ENCODE data around the gene PSMD1. TPM values are rescaled to one million over a fixed set of nuclear protein-coding genes. Genes with fewer than 3 reads are reported as not detected.
"Not testable (repeated sequence)": the region's sequence is repeated elsewhere in the genome, so short reads cannot be mapped to it uniquely, and the experiment has no call there.

The PSMD1 gene
- polyA plus RNA-seq (2013, experiment 1 of 2; ENCODE audit: insufficient read length) = 89.3 TPM
- polyA plus RNA-seq (2013, experiment 2 of 2; ENCODE audit: insufficient read length) = 94.7 TPM

- peak; percentile 94 for DNase-seq
Measured at GRCh38 chr2:231056453-231057416, at the start of gene PSMD1. Gene PSMD1, plus strand, starts transcription at chr2:231056867. Its CDS starts 159 bp downstream, at chr2:231057026.

- DNase-seq = no peak
Measured at GRCh38 chr2:231007286-231008098, 49.2 kb upstream of the PSMD1 start.

GRCh38 chr2:231008131-231008530, 48.5 kb upstream of the PSMD1 start:
- no peak for DNase-seq

GRCh38 chr2:231009236-231009919, 47.3 kb upstream of the PSMD1 start:
- DNase-seq = no peak

DNA sequence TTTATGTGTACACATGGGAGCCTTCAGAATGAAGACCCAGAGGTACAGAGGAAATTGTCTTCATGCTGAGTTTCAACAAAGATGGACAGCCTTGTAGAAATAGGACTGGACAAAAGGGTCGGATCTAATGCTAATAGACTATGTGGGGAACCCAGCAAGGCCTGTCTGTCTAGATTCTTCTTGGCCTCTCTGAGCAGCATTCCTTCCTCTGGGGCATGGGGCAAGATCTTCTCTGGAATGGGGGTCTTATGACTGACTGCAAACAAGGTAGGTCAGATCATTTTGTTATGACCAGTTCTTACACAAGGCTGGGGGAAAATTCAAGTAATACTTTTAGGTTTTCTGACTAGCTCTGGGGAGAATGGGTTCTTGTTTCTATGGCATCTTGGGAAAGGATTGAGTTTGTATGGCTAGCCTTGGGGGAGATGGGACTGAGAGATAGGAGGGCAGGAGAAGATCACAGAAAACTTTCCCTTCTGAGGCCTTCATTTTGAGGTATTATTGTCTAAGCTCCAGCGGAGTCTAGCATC, 46.4 kb upstream of the PSMD1 start:
- no peak for DNase-seq

GRCh38 chr2:231011526-231011925, 45.1 kb upstream of the PSMD1 start:
- no peak for DNase-seq

DNA sequence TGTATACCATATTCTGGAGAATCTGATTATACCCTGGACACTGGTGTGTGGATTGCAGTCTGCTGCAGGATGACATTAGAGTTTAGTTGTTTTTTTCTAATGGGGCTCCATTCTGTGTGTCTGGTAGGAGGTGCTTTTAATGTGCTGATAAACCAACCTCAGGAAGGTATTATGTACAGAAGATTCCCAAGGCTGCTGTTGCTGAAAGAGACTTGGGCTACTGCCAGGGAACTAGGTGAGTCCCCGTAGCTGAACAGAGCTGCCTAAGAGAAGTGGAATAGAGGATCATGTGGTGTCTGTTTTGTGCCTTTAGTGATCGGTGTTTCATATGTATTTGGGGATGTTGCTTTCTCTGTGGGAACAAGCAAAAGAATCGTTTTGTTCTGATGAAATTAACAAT, 44.2 kb upstream of the PSMD1 start:
- DNase-seq = no peak

DNA sequence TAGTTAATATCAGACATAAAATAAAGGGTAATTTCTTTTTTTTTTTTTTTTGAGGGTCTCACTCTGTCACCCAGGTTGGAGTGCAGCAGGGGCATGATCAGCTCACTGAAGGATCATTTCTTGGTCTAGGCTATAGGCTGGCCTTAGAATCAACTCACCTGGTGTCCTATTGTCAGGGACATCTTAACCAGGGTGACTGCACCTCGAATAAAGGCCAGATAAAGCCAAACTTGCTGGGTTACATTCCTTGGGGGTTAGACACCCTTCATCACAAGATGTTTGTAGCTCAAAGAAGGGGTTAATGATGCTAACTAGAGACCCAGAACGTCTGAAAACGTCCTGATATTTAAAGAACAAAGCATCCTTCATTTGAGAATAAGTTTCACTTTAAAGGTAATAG, 42.8 kb upstream of the PSMD1 start:
- DNase-seq = no peak

GRCh38 chr2:231015478-231015877, 41.2 kb upstream of the PSMD1 start:
- DNase-seq = no peak

DNA sequence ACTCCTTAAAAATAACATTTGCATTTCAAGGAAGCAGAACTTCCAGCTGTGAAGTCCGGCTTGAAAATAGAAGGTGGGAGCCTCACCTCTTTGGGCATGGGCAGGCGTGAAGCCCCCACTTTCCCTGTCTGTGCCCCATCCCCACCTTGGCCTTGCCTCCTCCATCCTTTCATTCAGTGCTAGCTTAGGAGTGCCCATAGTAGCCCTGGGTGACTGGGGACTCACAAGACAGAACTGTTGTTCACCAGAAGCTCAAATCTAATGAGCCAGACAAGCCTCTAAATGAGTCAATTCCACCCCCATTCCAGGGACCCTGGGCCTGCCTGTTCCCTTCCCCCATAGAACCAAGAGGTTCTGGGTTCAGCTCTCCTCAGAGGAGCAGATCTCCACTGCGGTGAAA, 40.7 kb upstream of the PSMD1 start:
- DNase-seq = no peak

GRCh38 chr2:231016566-231017230, 40.0 kb upstream of the PSMD1 start:
- no peak for DNase-seq

DNA sequence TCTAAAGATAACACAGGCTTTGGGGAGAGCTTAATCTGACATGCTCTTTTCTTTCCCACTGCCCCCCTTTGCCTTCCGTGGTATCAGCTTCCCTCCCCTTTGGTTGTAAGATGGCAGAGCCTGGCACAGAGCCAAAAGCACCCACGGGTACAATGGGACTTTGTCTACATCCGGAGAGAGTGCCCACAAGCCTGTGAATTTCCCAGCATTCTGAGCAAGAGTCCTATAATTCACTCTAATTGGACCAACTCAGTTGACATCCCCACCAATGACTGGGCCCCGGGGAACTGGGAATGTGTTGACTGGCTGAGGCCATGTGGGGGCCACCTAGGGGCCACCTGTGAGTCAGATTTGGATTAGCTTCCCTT, 39.5 kb upstream of the PSMD1 start:
- DNase-seq = no peak

DNA sequence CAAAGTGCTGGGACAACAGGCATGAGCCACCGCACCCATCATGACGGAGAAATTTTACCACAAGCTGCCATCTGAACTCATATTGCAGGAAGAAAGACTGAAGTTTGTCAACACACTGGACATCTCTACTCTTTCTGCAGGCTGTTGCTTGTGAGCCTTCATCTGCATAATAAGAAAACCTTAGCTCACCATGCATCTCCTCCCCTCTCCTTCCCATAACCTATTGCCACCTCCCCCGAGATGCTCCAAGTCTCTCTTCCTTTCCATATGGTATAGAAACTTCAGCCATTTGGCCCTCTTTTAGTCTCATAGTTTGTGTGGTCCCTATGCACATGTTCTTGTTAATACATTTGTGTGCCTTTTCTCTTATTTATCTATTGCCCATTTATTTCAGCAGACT, 38.5 kb upstream of the PSMD1 start:
- no peak for DNase-seq

DNA sequence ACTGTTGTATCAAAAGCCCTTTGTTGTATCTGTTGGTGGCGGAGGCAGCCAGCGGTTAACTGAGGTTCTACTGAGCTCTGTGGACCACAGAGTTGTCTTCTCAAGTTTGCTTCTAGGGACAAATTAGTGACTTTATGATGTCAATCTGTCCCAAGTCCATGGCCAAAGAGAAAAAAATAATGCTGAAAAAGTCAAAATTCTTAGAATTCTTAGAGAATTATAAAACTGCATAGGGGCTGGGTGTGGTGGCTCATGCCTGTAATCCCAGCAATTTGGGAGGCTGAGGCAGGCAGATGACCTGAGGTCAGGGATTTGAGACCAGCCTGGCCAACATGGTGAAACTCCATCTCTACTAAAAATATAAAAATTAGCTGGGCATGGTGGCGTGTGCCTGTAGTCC, 31.6 kb upstream of the PSMD1 start:
- not testable (repeated sequence) for DNase-seq

DNA sequence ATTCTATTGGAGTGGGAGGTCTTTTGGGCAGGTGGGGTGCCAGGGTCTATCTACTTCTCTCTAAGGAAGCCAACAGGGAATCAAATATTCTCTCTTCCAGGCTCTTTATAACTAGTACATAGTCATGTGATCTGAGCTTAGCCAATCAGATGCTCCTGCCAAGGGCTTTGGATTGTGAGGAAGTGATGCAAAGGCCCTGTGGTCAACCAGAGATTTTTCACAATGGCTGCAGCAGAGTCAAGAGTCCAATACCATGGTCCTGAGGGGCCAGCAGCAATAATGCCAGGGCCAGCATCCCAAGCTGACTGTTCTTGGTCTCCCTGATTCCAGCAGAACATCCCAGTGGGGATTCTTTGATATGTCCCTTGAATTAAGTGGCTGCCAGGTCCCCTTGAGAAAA, 27.8 kb upstream of the PSMD1 start:
- DNase-seq = no peak

- no peak for DNase-seq
Measured at GRCh38 chr2:231029563-231029962, 27.1 kb upstream of the PSMD1 start.

- no peak for DNase-seq
Measured at GRCh38 chr2:231030725-231031124, 25.9 kb upstream of the PSMD1 start.

- no peak for DNase-seq
Measured at GRCh38 chr2:231032575-231033140, 24.0 kb upstream of the PSMD1 start.

GRCh38 chr2:231033147-231034132, 23.2 kb upstream of the PSMD1 start:
- DNase-seq = no peak

- no peak for DNase-seq
Measured at GRCh38 chr2:231034291-231034882, 22.3 kb upstream of the PSMD1 start.
